ENCODE measurements around the gene NCEH1. TPM values are rescaled to one million over a fixed set of nuclear protein-coding genes. Genes with fewer than 3 reads are reported as not detected.
A peak's percentile ranks its signal among the peaks of the same experiment; 100 is the strongest.

NCEH1 gene
- total RNA-seq, 6 donors from 2014 or later, result 16.8 to 73.1 (median 36.4) TPM

DNA sequence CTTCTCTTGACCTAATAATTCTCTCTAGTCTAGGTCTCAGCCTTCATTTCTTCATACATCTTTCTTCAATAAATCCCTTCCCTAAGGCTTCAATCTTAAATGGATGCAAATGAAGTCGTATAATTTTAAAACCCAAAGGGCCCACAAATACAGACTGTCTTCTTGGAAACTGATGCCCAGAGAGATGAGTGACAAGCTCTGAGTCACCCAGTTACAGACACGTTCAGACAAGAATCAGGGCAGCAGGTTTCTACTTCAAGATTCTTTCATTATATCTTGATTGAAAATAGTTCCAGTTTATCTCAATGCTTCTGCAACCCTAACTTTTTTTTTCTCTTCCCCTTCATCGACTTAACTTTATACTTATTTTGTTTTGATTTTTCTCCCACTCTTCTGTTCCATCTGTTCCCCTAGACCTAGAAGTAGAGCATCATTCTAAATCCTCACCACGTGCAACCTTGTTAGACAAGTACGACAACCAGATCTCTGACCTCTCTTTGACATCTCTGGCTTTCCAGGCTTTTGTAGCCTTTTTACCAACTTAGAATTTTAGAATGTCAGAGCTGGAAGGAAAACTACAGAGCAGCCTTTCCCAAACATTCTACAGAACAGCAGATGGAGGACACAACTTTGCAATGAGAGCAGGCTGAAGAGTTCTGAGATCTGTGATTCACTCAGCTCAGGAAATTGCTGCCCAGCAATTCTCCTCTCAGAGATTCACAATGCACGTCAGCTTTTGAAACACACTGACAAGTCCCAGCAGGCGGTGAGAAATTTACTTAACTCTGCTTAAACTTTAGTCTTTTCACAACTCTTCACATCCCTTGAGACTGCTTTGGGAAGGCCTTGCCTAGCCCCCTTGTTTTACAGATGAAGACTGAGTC, 25.3 kb downstream of the NCEH1 start:
- Histone ChIP-seq H3K4me3 (no peak overlapping the region), H3K27me3 (no peaks in the 10 kb centered on the region), H3K36me3 (no peaks in the 10 kb centered on the region), H3K9me3 (no peaks in the 10 kb centered on the region), H3K4me1 (peaks cover 0 to 3% (median 0%) of the 10 kb centered on the region in 4 donors), H3K27ac (no peak overlapping the region)
- ATAC-seq (ENCODE audit: low FRiP score in 2 of 2) (no peak), DNase-seq (no peak)
- TF ChIP-seq POLR2AphosphoS5 (IDR thresholded peaks at IDR 0.05), result no peak
- no peak for TF ChIP-seq POLR2A (IDR thresholded peaks at IDR 0.05)
- TF ChIP-seq, protein P1, sequence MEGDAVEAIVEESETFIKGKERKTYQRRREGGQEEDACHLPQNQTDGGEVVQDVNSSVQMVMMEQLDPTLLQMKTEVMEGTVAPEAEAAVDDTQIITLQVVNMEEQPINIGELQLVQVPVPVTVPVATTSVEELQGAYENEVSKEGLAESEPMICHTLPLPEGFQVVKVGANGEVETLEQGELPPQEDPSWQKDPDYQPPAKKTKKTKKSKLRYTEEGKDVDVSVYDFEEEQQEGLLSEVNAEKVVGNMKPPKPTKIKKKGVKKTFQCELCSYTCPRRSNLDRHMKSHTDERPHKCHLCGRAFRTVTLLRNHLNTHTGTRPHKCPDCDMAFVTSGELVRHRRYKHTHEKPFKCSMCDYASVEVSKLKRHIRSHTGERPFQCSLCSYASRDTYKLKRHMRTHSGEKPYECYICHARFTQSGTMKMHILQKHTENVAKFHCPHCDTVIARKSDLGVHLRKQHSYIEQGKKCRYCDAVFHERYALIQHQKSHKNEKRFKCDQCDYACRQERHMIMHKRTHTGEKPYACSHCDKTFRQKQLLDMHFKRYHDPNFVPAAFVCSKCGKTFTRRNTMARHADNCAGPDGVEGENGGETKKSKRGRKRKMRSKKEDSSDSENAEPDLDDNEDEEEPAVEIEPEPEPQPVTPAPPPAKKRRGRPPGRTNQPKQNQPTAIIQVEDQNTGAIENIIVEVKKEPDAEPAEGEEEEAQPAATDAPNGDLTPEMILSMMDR (IDR thresholded peaks at IDR 0.05), result no peak
- no peak for TF ChIP-seq EP300 (IDR thresholded peaks at IDR 0.05)
- 83 to 87% methylated on average over 7 of the region's 7 CpGs for WGBS, 2 donors

DNA sequence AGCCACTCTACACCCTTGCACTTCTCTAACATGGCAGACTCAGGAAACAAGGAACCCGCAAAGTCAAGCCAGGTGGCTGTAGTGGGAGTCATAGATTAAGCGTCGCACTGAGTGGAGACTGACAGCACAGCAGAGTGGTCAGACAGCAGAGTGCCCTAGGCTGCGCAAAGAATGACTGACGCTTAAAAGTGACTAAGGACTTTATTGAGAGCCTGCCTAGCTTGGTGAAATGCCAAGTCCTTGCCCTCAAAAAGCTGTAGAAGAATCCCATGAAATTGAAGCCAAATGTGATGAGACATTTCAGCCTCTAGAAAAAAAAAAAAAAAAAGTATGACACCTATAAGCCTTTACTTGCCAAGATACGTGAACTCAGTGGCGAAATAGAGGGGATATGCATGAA, 30.2 kb downstream of the NCEH1 start:
- TF ChIP-seq POLR2A (IDR thresholded peaks at IDR 0.05) (no peak), EP300 (IDR thresholded peaks at IDR 0.05) (no peak), POLR2AphosphoS5 (IDR thresholded peaks at IDR 0.05) (no peak)
- TF ChIP-seq, protein P1 (IDR thresholded peaks at IDR 0.05), result no peak
- H3K4me3 ChIP-seq, result no peak overlapping the region
- H3K27me3 ChIP-seq, result no peaks in the 10 kb centered on the region
- DNase-seq (no peak), ATAC-seq (ENCODE audit: low FRiP score in 2 of 2) (no peak)
- WGBS, 2 donors, result 83 to 93% methylated on average over 7 of the region's 7 CpGs
- H3K27ac ChIP-seq, result no peak overlapping the region
- H3K36me3 ChIP-seq, result no peaks in the 10 kb centered on the region
- H3K9me3 ChIP-seq, result no peaks in the 10 kb centered on the region
- H3K4me1 ChIP-seq, result peaks cover 11 to 18% (median 15%) of the 10 kb centered on the region in 4 donors

DNA sequence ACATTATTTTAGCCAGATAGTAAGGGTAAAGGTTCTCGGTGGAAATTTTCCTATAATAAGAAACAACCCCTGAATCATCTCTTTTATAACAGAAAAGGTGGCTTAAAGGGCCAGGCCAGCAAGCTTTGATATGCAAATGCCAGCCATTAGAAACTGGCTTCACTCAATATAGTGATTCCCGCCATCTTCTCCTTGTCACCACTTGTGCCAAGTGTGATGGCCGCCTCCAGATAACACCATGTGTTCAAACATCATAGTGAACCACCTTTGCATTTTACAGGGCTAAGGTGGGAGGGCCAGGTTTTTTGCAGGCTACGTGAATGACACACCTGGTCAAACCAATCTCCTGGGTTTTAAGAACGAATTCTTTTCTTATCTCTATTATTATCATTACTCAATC, 31.3 kb downstream of the NCEH1 start:
- Histone ChIP-seq H3K36me3 (no peaks in the 10 kb centered on the region), H3K27me3 (no peaks in the 10 kb centered on the region), H3K4me3 (no peak overlapping the region), H3K27ac (no peak overlapping the region), H3K4me1 (peaks cover 11 to 18% (median 15%) of the 10 kb centered on the region in 4 donors), H3K9me3 (no peaks in the 10 kb centered on the region)
- DNase-seq (no peak), ATAC-seq (ENCODE audit: low FRiP score in 2 of 2) (no peak)
- TF ChIP-seq, protein P1 (IDR thresholded peaks at IDR 0.05), result no peak
- TF ChIP-seq POLR2AphosphoS5 (IDR thresholded peaks at IDR 0.05) (no peak), POLR2A (IDR thresholded peaks at IDR 0.05) (no peak), EP300 (IDR thresholded peaks at IDR 0.05) (no peak)
- 96% methylated on average over 5 of the region's 5 CpGs for WGBS, 2 donors

DNA sequence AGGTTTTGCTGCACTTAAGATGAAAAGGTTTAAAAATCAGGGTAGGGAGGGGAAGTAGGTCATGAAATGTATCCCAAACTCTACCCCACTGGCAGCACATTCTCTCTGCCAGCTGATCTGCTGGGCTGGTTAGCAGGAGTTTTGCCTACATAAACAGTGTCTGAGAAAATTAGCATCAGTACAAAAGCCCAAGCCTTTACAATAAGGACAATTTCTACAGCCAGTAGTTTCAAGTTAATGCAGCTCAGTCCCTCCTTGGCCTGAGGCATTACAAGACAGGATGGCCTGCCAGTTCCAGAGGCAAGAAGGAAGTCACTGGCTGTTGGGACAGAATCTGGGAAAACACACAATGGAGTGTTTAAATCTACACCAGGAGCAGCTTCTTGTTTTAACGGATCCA, 32.8 kb downstream of the NCEH1 start:
- DNase-seq (no peak), ATAC-seq (ENCODE audit: low FRiP score in 2 of 2) (no peak)
- H3K27ac ChIP-seq, result peak overlapping the region in 1 of 4 donors; percentile 5
- no peaks in the 10 kb centered on the region for H3K9me3 ChIP-seq
- peaks cover 11 to 24% (median 19%) of the 10 kb centered on the region in 4 donors for H3K4me1 ChIP-seq
- no peak for TF ChIP-seq POLR2A (IDR thresholded peaks at IDR 0.05)
- TF ChIP-seq EP300 (IDR thresholded peaks at IDR 0.05), result no peak
- no peak for TF ChIP-seq POLR2AphosphoS5 (IDR thresholded peaks at IDR 0.05)
- TF ChIP-seq, protein P1 (IDR thresholded peaks at IDR 0.05), result no peak
- 47 to 50% methylated on average over 1 of the region's 1 CpG for WGBS, 2 donors
- H3K4me3 ChIP-seq, result no peak overlapping the region
- no peaks in the 10 kb centered on the region for H3K27me3 ChIP-seq
- H3K36me3 ChIP-seq, result no peaks in the 10 kb centered on the region
